Aorta (tissue), 5 donors: ENCODE measurements around the gene MRPS30. TPM values are rescaled to one million over a fixed set of nuclear protein-coding genes. Genes with fewer than 3 reads are reported as not detected.
"Not testable (repeated sequence)": the region's sequence is repeated elsewhere in the genome, so short reads cannot be mapped to it uniquely, and the experiment has no call there.

Source experiments
- ATAC-seq: fragments of 200-7000 bp; cut with Tn5 transposase; one replicate; pipeline ENCODE4 v1.9.1; 2022; ENCODE audit warnings: moderate library complexity; ENCODE audit not compliant: low FRiP score
- DNase-seq, 2 donors: peaks; one replicate each; pipeline ENCODE4 v3.0.0-alpha.2; 2020
- H3K27ac ChIP-seq, 2 donors: one replicate each; pipeline ENCODE4 v1.5.1; 2013; ENCODE audit warnings: low read length in 2 of 2, mild to moderate bottlenecking in 2 of 2, moderate library complexity in 2 of 2, control low read depth in 1 of 2, inconsistent platforms in 1 of 2, low read depth in 1 of 2
- H3K27me3 ChIP-seq, 2 donors: one replicate each; pipeline ENCODE4 v1.6.1; 2013; ENCODE audit warnings: control low read depth in 1 of 2, low read length in 1 of 2, mild to moderate bottlenecking in 1 of 2, moderate library complexity in 1 of 2; ENCODE audit not compliant: insufficient read depth in 2 of 2, control insufficient read depth in 1 of 2
- H3K36me3 ChIP-seq, 2 donors: one replicate each; pipeline ENCODE4 v1.6.1; 2013; ENCODE audit warnings: control low read depth in 1 of 2, low read length in 1 of 2, mild to moderate bottlenecking in 1 of 2; ENCODE audit not compliant: insufficient read depth in 2 of 2, control insufficient read depth in 1 of 2
- H3K4me1 ChIP-seq, 2 donors: one replicate each; pipeline ENCODE4 v1.6.1; 2013; ENCODE audit warnings: low read length in 2 of 2, control low read depth in 1 of 2, mild to moderate bottlenecking in 1 of 2, moderate library complexity in 1 of 2; ENCODE audit not compliant: insufficient read depth in 2 of 2, control insufficient read depth in 1 of 2
- H3K4me3 ChIP-seq, 2 donors: one replicate each; pipeline ENCODE4 v1.5.1; 2013; ENCODE audit warnings: low read length in 2 of 2, control low read depth in 1 of 2, mild to moderate bottlenecking in 1 of 2
- H3K9me3 ChIP-seq: one replicate; pipeline ENCODE4 v1.6.1; 2013; ENCODE audit warnings: mild to moderate bottlenecking, low read length; ENCODE audit not compliant: control insufficient read depth
- WGBS, 2 donors: extraction: QIAGEN DNeasy Blood & Tissue Kit; methylation state at CpG; one replicate each; pipeline ENCODE4 v1.1.7; 2013; 5-methylcytosine and 5-hydroxymethylcytosine counted together
- intact Hi-C, 2 donors: fragments of 100-400 bp; cut with DNase I; formaldehyde crosslinking; loops; one replicate each; pipeline versions ENCODE4 v1.14.2 to v1.15.0; 2022
- polyA plus RNA-seq, 2 donors: library from polyadenylated mRNA; stranded (reverse); fragments of 200-250 nt; gene quantifications; one replicate each; pipeline ENCODE4 v1.2.3, GENCODE V29; 2013
- total RNA-seq, 2 donors: library from RNA; stranded (reverse); fragmentation: NEBNext Ultra II Directional; extraction: Animal tissue kit (Norgen Biotek cat#: 25700); gene quantifications; one replicate each; pipeline ENCODE4 v1.2.1, GENCODE V29; 2021
- donor health status: healthy with polysubstance abuse.
- donor health status: Bipolar disorder and iron deficiency.
- donor health status: DM: no; HTN: no; CAD: no.
- donor health status: DM: no; HTN: no; CAD: no.
- donor health status: DM: yes; HTN: yes; CAD: no.

Gene MRPS30
- total and polyA plus RNA-seq, 4 donors: 14.4 to 33.0 (median 25.3) TPM

DNA sequence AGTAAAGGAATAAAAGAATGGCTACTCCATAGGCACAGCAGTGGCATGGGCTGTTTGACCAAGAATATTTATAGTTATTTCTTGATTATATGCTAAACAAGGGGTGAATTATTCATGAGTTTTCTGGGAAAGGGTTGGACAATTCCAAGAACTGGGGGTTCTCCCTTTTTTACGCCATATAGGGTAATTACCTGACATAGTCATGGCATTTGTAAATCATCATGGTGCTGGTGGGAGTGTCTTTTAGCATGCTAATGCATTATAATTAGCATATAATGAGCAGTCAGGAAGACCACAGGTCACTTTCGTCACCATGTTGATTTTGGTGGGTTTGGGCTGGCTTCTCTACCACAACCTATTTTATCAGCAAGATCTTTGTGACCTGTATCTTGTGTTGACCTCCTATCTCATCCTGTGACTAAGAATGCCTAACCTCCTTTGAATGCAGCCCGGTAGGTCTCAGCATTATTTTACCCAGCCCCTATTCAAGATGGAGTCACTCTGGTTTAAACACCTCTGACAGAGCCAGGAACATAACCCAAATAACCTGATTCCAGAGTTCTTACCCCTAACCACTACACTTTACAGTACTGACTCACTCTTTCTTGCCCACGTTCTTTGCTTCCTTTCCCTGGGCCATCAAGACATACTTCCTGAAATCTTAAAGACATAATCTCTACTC, 25.0 kb upstream of the MRPS30 start:
- intact Hi-C loops: no loop called here
- Histone ChIP-seq H3K9me3 (no peaks in the 10 kb centered on the region), H3K4me3 (no peak overlapping the region), H3K36me3 (no peaks in the 10 kb centered on the region), H3K27ac (no peak overlapping the region), H3K4me1 (no peaks in the 10 kb centered on the region), H3K27me3 (no peaks in the 10 kb centered on the region)
- DNase-seq (no peak), ATAC-seq (no peak)
- 94 to 95% methylated on average over 4 of the region's 4 CpGs for WGBS, 2 donors

DNA sequence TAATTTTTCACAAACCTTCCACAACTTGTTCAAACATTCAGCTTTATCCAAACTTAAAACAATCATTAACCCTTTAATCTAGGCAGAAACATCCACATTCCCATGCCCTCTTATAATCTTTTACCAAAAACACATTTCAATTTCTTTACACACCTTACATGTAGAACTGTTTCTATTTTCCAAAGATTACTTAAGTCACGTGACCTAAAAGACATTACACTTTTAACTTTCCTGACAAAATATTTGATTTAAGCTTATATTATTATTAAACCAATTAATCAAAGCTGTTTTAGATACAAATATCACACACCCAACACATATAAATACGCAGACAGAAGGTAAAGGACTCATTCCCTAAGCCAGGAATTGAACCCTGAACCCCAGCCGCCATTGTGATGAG, 21.0 kb upstream of the MRPS30 start:
- intact Hi-C loops: no loop called here
- Histone ChIP-seq H3K27ac (no peak overlapping the region), H3K36me3 (no peaks in the 10 kb centered on the region), H3K4me3 (no peak overlapping the region), H3K9me3 (no peaks in the 10 kb centered on the region), H3K4me1 (no peaks in the 10 kb centered on the region), H3K27me3 (no peaks in the 10 kb centered on the region)
- ATAC-seq: no peak
- WGBS, 2 donors: 94 to 96% methylated on average over 3 of the region's 3 CpGs
- DNase-seq: no peak

DNA sequence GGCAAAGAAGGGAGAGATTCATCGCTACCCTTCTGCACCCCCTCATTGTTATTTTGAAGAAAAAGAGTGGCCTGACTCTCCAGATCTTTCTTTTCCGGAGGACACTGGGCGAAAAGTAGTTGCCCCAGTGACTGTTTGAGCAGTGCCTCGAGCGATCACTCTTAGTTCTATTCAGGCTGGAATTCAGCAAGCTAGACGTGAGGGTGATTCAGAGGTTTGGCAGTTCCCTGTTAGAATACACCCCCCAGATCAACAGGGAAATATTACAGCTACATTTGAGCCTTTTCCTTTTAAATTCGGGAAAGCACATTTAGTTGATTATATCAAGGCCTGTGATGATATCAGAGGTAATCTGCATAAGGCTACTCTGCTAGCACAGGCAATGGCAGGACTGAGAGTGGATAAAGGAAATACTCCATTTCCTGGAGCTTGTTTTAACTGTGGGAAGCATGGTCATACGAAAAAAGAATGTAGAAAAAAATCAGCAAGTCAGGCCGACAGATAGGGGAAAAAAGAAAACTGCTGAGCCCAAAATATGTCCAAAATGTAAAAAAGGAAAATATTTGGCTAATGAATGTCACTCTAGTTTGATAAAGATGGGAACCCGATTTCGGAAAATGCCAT, 19.3 kb upstream of the MRPS30 start:
- ATAC-seq, H3K36me3 ChIP-seq, intact Hi-C loops, H3K27ac ChIP-seq, H3K4me1 ChIP-seq, H3K4me3 ChIP-seq, H3K27me3 ChIP-seq, DNase-seq, H3K9me3 ChIP-seq: not testable (repeated sequence)
- WGBS, 2 donors: 24 to 31% methylated on average over 11 of the region's 11 CpGs

DNA sequence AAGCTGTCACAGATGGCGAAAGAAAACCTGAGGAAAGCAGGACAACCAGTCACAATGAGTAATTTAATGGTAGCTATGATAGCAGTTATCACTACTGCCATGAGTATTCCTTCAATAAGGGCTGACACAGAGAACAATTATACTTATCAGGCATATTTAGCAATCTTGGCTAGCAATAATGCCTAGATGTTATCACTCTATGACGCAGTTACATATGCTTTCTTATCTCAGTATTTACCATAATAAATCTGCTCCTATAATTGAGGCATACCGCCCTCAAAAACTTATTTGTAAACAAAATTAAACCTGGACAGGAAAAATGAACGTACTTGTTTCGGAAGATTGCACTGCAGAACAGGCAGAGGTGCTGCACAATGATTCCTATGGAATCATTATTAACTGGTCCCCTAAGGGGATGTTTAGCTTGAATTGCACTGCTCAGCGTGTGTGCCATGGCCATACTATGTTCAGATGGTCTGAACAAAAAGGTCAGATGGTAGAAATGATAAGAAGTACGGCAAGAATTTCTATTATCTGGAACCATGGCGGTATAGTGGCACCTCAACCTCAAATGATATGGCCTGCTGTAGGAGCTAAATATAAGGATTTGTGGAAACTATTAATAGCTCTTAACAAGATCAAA, 16.6 kb upstream of the MRPS30 start:
- intact Hi-C loops: not testable (repeated sequence)

DNA sequence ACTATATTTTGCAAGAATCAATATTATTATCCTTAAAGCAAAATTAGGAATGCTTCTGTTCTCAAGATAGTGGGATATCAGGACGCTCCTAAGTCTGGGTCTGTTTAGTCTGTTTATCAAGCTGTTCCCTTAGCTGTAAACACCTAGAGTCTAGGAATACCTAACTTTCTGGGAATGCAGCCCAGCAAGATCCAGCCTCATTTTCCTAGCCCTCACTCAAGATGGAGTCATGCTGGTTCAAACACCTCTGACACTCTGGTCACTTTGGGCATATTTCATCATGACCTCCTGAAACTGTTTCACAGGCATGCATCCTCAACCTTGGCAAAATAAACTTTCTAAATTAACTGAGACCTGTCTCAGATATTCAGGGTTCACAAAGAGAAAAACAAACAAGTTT, 14.4 kb upstream of the MRPS30 start:
- peaks cover 0 to 1% of the 10 kb centered on the region in 2 donors for H3K36me3 ChIP-seq

More for the DNA sequence above, 16.6 kb upstream of the MRPS30 start:
- H3K36me3 ChIP-seq, H3K4me1 ChIP-seq, DNase-seq, ATAC-seq, H3K4me3 ChIP-seq, H3K27me3 ChIP-seq, H3K27ac ChIP-seq, H3K9me3 ChIP-seq: not testable (repeated sequence)
- WGBS, 2 donors: 94 to 95% methylated on average over 8 of the region's 8 CpGs

DNA sequence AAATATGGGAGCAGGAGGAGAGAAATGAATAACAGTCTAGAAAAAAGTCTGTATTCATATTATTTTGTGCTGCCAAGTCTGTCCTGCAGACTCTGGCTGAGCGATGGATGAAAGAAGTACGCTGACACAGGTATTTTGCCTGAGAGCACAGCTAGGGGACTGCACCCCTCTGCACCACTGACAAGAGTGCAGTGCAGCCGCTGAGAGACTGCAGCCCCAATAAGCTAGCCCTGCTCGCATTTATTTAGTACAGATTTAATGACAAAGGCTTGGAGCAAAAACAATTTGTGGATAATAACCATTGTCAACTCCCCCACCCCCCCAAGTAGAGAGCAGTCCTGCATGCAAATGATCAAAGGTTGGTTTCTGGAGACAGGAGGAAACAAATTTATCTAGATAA, 13.3 kb upstream of the MRPS30 start:
- Histone ChIP-seq H3K27me3 (no peaks in the 10 kb centered on the region), H3K9me3 (peaks cover 2% of the 10 kb centered on the region), H3K27ac (no peak overlapping the region), H3K4me3 (no peak overlapping the region), H3K4me1 (no peaks in the 10 kb centered on the region), H3K36me3 (peaks cover 0 to 1% of the 10 kb centered on the region in 2 donors)
- intact Hi-C loops: no loop called here
- DNase-seq: no peak
- WGBS, 2 donors: 97% methylated on average over 4 of the region's 4 CpGs
- ATAC-seq: no peak

More for the DNA sequence above, 14.4 kb upstream of the MRPS30 start:
- H3K4me3 ChIP-seq: no peak overlapping the region
- no peak for DNase-seq
- H3K27ac ChIP-seq: no peak overlapping the region
- intact Hi-C loops: no loop called here
- ATAC-seq: no peak
- no peaks in the 10 kb centered on the region for H3K27me3 ChIP-seq
- no peaks in the 10 kb centered on the region for H3K4me1 ChIP-seq
- peaks cover 2% of the 10 kb centered on the region for H3K9me3 ChIP-seq
- 92 to 100% methylated on average over 1 of the region's 1 CpG for WGBS, 2 donors

DNA sequence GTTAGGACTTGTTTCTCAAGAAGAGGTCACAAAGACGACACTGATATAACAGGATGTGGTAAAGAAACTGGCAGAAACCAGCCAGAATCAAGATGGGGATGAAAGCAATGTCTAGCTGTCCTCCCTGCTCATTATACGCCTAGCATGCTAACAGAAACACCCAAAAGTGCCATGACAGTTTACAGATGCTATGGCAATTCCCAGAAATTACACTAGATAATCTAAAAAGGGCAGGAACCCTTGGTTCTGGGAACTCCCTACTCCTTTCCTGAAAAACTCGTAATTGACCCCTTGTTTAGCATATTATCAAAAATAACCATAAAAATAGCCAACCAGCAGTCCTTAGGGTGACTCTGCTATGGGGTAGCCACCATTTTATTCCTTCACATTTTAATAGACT, 10.9 kb upstream of the MRPS30 start:
- Histone ChIP-seq H3K27me3 (no peaks in the 10 kb centered on the region), H3K4me3 (no peak overlapping the region), H3K4me1 (no peaks in the 10 kb centered on the region), H3K9me3 (peaks cover 2% of the 10 kb centered on the region), H3K36me3 (peaks cover 0 to 1% of the 10 kb centered on the region in 2 donors), H3K27ac (no peak overlapping the region)
- WGBS, 2 donors: 90 to 91% methylated on average over 3 of the region's 3 CpGs
- ATAC-seq: no peak
- DNase-seq: no peak
- intact Hi-C loops: no loop called here

DNA sequence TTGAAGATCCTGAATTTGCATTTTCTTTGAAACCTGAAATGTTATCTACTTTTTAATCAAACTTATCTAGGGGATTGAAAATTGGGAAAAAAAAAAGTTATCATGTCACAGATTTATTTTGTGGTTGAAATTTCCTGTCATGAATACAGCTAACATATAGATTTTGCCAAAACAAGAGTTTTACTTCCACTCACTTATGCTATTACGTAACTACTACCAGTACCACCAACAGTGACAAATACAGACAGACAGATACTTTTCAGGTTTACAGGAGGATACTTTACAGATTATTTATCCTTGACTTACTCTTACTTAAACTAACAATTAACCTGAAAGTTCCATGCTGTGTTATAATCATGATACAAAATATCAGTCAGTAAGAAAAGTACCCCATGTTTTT, 6.8 kb upstream of the MRPS30 start:
- intact Hi-C loops: no loop called here
- Histone ChIP-seq H3K36me3 (peaks cover 0 to 1% of the 10 kb centered on the region in 2 donors), H3K4me3 (no peak overlapping the region), H3K9me3 (no peaks in the 10 kb centered on the region), H3K27me3 (no peaks in the 10 kb centered on the region), H3K27ac (no peak overlapping the region), H3K4me1 (no peaks in the 10 kb centered on the region)
- WGBS, 2 donors: 93 to 97% methylated on average over 1 of the region's 1 CpG
- no peak for DNase-seq
- ATAC-seq: no peak

DNA sequence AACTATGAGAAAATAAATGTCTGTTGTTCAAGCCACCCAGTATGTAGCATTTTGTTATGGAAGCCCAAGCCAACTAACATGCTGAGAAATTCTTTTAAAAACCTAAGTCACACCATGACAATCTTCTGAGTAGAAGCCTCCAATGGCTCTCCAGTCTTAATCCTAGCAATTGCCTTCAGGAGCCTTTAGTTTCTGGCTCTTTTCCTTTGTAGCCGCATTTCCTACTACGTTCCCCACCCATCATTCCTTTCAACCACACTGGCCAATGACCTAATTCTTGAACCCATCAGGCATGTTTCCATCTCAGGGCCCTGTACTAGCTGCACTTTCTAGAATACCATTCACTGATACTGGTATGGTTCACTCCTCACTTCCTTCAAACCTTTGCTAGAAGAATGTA, 2.1 kb upstream of the MRPS30 start:
- no peak for DNase-seq
- H3K27me3 ChIP-seq: no peaks in the 10 kb centered on the region
- ATAC-seq: no peak
- no peaks in the 10 kb centered on the region for H3K4me1 ChIP-seq
- H3K4me3 ChIP-seq: no peak overlapping the region
- no peaks in the 10 kb centered on the region for H3K36me3 ChIP-seq
- WGBS, 2 donors: 94 to 97% methylated on average over 2 of the region's 2 CpGs
- H3K27ac ChIP-seq: no peak overlapping the region
- no peaks in the 10 kb centered on the region for H3K9me3 ChIP-seq
- intact Hi-C loops: no loop called here
